ENCODE results near the gene SOHLH1. TPM values are rescaled to one million over a fixed set of nuclear protein-coding genes. Genes with fewer than 3 reads are reported as not detected.

Gene SOHLH1
- total RNA-seq, 1 experiment from 2014 or later, result not detected

DNA sequence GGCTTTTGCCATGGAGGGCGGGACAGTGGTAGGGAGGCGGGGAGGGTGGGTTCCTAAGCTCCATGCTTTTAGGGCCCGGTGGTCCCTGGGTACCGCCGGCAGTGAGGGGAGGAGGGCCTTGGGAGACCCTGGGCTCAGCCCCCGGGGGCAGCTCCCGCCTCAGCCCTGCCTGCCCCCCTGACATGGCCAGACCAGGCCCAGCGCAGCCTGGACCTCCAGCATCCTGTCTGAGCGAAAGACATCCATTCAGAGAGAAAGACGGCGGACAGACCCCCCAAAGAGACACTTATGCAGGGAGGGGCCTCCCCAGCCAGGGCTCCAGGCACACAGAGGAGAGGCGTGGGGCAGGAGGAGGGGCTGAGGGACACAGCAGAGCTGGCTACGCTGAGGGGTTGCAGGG is 48.0 kb upstream of the SOHLH1 start:
- H3K4me1 ChIP-seq (ENCODE audit: control insufficient read depth, insufficient read depth, low read length), result no peaks in the 10 kb centered on the region
- in situ Hi-C loops (cut with HindIII; ENCODE audit: low pct_unique_long_range_greater_than_20kb, low sequenced_read_pairs) (no loop called here), intact Hi-C loops (cut with micrococcal nuclease; ENCODE audit: unreplicated experiment) (no loop called here)
- ATAC-seq (no peak), DNase-seq (ENCODE audit: low read depth, low spot score) (no peak)
- ChIA-PET CTCF (no interaction called here), POLR2A (no interaction called here)
- H3K27me3 ChIP-seq (ENCODE audit: control insufficient read depth, insufficient read depth, low read length), result no peaks in the 10 kb centered on the region
- H3K9me3 ChIP-seq (ENCODE audit: control insufficient read depth, insufficient read depth, low read depth, low read length), result no peaks in the 10 kb centered on the region
- no peaks in the 10 kb centered on the region for H3K36me3 ChIP-seq (ENCODE audit: control insufficient read depth, insufficient read depth, low read length)
- H3K4me3 ChIP-seq (ENCODE audit: low read depth in 2 of 2, low read length in 2 of 2), result no peak overlapping the region
- BruUV-seq (replicated peaks), result no TSS peak
- no peak for TF ChIP-seq SIN3A (IDR thresholded peaks at IDR 0.05; ENCODE audit: borderline replicate concordance, insufficient read depth, low read depth, low read length)
- no peak for TF ChIP-seq TCF7L2 (IDR thresholded peaks at IDR 0.05; ENCODE audit: low read depth, low read length)
- TF ChIP-seq, protein P1, sequence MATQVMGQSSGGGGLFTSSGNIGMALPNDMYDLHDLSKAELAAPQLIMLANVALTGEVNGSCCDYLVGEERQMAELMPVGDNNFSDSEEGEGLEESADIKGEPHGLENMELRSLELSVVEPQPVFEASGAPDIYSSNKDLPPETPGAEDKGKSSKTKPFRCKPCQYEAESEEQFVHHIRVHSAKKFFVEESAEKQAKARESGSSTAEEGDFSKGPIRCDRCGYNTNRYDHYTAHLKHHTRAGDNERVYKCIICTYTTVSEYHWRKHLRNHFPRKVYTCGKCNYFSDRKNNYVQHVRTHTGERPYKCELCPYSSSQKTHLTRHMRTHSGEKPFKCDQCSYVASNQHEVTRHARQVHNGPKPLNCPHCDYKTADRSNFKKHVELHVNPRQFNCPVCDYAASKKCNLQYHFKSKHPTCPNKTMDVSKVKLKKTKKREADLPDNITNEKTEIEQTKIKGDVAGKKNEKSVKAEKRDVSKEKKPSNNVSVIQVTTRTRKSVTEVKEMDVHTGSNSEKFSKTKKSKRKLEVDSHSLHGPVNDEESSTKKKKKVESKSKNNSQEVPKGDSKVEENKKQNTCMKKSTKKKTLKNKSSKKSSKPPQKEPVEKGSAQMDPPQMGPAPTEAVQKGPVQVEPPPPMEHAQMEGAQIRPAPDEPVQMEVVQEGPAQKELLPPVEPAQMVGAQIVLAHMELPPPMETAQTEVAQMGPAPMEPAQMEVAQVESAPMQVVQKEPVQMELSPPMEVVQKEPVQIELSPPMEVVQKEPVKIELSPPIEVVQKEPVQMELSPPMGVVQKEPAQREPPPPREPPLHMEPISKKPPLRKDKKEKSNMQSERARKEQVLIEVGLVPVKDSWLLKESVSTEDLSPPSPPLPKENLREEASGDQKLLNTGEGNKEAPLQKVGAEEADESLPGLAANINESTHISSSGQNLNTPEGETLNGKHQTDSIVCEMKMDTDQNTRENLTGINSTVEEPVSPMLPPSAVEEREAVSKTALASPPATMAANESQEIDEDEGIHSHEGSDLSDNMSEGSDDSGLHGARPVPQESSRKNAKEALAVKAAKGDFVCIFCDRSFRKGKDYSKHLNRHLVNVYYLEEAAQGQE (IDR thresholded peaks at IDR 0.05; ENCODE audit: insufficient read depth in 1 of 2, low read depth in 2 of 2, low read length in 1 of 2), result no peak
- no peak for TF ChIP-seq POLR2AphosphoS5 (IDR thresholded peaks at IDR 0.05; ENCODE audit: low read depth, low read length)
- TF ChIP-seq, protein P2, sequence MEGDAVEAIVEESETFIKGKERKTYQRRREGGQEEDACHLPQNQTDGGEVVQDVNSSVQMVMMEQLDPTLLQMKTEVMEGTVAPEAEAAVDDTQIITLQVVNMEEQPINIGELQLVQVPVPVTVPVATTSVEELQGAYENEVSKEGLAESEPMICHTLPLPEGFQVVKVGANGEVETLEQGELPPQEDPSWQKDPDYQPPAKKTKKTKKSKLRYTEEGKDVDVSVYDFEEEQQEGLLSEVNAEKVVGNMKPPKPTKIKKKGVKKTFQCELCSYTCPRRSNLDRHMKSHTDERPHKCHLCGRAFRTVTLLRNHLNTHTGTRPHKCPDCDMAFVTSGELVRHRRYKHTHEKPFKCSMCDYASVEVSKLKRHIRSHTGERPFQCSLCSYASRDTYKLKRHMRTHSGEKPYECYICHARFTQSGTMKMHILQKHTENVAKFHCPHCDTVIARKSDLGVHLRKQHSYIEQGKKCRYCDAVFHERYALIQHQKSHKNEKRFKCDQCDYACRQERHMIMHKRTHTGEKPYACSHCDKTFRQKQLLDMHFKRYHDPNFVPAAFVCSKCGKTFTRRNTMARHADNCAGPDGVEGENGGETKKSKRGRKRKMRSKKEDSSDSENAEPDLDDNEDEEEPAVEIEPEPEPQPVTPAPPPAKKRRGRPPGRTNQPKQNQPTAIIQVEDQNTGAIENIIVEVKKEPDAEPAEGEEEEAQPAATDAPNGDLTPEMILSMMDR (IDR thresholded peaks at IDR 0.05), result no peak
- H3K27ac ChIP-seq (ENCODE audit: low read length), result no peak overlapping the region

DNA sequence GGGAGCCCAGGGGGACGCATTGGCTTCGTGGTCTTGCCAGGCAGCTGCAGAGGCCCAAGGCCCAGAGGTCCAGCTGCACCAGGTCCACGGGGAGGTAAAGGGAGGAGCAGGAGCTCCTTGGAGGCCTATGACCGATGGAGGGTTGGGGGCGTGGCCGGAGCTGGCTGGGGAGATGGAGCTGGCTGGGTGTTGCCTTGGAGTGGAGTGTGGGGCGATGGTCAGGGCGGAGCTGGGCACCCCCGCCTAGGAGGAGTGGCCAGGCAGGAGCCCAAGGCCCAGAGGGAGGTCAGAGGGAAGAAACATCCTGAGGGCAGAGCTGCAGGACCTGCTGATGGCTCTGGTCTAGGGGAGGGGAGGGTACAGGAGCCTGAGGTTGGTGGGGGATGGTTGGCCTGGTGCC is 47.3 kb upstream of the SOHLH1 start:
- Histone ChIP-seq H3K4me1 (ENCODE audit: control insufficient read depth, insufficient read depth, low read length) (no peaks in the 10 kb centered on the region), H3K27ac (ENCODE audit: low read length) (no peak overlapping the region), H3K27me3 (ENCODE audit: control insufficient read depth, insufficient read depth, low read length) (no peaks in the 10 kb centered on the region), H3K4me3 (ENCODE audit: low read depth in 2 of 2, low read length in 2 of 2) (no peak overlapping the region), H3K9me3 (ENCODE audit: control insufficient read depth, insufficient read depth, low read depth, low read length) (no peaks in the 10 kb centered on the region), H3K36me3 (ENCODE audit: control insufficient read depth, insufficient read depth, low read length) (no peaks in the 10 kb centered on the region)
- BruUV-seq (replicated peaks), result no TSS peak
- POLR2A ChIA-PET, result no interaction called here
- ATAC-seq (no peak), DNase-seq (ENCODE audit: low read depth, low spot score) (no peak)
- in situ Hi-C loops (cut with HindIII; ENCODE audit: low pct_unique_long_range_greater_than_20kb, low sequenced_read_pairs), result no loop called here
- intact Hi-C loops (cut with micrococcal nuclease; ENCODE audit: unreplicated experiment), result no loop called here
- CTCF ChIA-PET, result no interaction called here
- TF ChIP-seq TCF7L2 (IDR thresholded peaks at IDR 0.05; ENCODE audit: low read depth, low read length), result no peak
- no peak for TF ChIP-seq POLR2AphosphoS5 (IDR thresholded peaks at IDR 0.05; ENCODE audit: low read depth, low read length)
- TF ChIP-seq, protein P1 (IDR thresholded peaks at IDR 0.05; ENCODE audit: insufficient read depth in 1 of 2, low read depth in 2 of 2, low read length in 1 of 2), result no peak
- TF ChIP-seq, protein P2 (IDR thresholded peaks at IDR 0.05), result no peak
- no peak for TF ChIP-seq SIN3A (IDR thresholded peaks at IDR 0.05; ENCODE audit: borderline replicate concordance, insufficient read depth, low read depth, low read length)
